ENCODE results near the gene GRIP1. TPM values are rescaled to one million over a fixed set of nuclear protein-coding genes. Genes with fewer than 3 reads are reported as not detected.

The GRIP1 gene
- total RNA-seq, 2 experiments from 2014 or later = 2.2 to 3.5 TPM

GRCh38 chr12:66603981-66604479 is 74.8 kb downstream of the GRIP1 start:
- ChIA-PET CTCF (no interaction called here), POLR2A (no interaction called here)

GRCh38 chr12:66603461-66603860 is 75.4 kb downstream of the GRIP1 start:
- CTCF ChIA-PET = no interaction called here
- POLR2A ChIA-PET = no interaction called here

GRCh38 chr12:66602483-66603143 is 76.3 kb downstream of the GRIP1 start:
- CTCF ChIA-PET = no interaction called here
- POLR2A ChIA-PET = no interaction called here

GRCh38 chr12:66600903-66601302 is 78.0 kb downstream of the GRIP1 start:
- CTCF ChIA-PET = no interaction called here

GRCh38 chr12:66599816-66600215 is 79.1 kb downstream of the GRIP1 start:
- ChIA-PET POLR2A (no interaction called here), CTCF (no interaction called here)

More at GRCh38 chr12:66600903-66601302, 78.0 kb downstream of the GRIP1 start:
- POLR2A ChIA-PET = no interaction called here

- CTCF ChIA-PET = no interaction called here
- POLR2A ChIA-PET = no interaction called here
These were observed 80.3 kb downstream of the GRIP1 start for GRCh38 chr12:66598608-66599007.

- POLR2A ChIA-PET = no interaction called here
- CTCF ChIA-PET = no interaction called here
These were observed 80.8 kb downstream of the GRIP1 start for GRCh38 chr12:66598079-66598478.

- CTCF ChIA-PET = no interaction called here
- POLR2A ChIA-PET = no interaction called here
These were observed 82.7 kb downstream of the GRIP1 start for GRCh38 chr12:66596199-66596598.

GRCh38 chr12:66594688-66595087 is 84.2 kb downstream of the GRIP1 start:
- CTCF ChIA-PET = no interaction called here
- POLR2A ChIA-PET = no interaction called here

- CTCF ChIA-PET = no interaction called here
These were observed 88.4 kb downstream of the GRIP1 start for GRCh38 chr12:66590275-66590985.

GRCh38 chr12:66589095-66589494 is 89.8 kb downstream of the GRIP1 start:
- CTCF ChIA-PET = no interaction called here
- POLR2A ChIA-PET = no interaction called here

More at GRCh38 chr12:66590275-66590985, 88.4 kb downstream of the GRIP1 start:
- POLR2A ChIA-PET = no interaction called here

- ChIA-PET CTCF (no interaction called here), POLR2A (no interaction called here)
These were observed 91.0 kb downstream of the GRIP1 start for GRCh38 chr12:66587912-66588311.

GRCh38 chr12:66584673-66585072 is 94.2 kb downstream of the GRIP1 start:
- ChIA-PET CTCF (no interaction called here), POLR2A (no interaction called here)

- POLR2A ChIA-PET = no interaction called here
- CTCF ChIA-PET = no interaction called here
These were observed 105.3 kb downstream of the GRIP1 start for GRCh38 chr12:66573605-66574004.

- ChIA-PET CTCF (no interaction called here), POLR2A (no interaction called here)
These were observed 106.0 kb downstream of the GRIP1 start for GRCh38 chr12:66572845-66573244.

GRCh38 chr12:66571361-66571915 is 107.4 kb downstream of the GRIP1 start:
- ChIA-PET POLR2A (no interaction called here), CTCF (no interaction called here)

GRCh38 chr12:66563220-66563619 is 115.7 kb downstream of the GRIP1 start:
- ChIA-PET POLR2A (no interaction called here), CTCF (no interaction called here)

GRCh38 chr12:66555113-66555512 is 123.8 kb downstream of the GRIP1 start:
- POLR2A ChIA-PET = no interaction called here
- CTCF ChIA-PET = no interaction called here

GRCh38 chr12:66552716-66553115 is 126.2 kb downstream of the GRIP1 start:
- ChIA-PET CTCF (no interaction called here), POLR2A (no interaction called here)

GRCh38 chr12:66550626-66551025 is 128.2 kb downstream of the GRIP1 start:
- POLR2A ChIA-PET = no interaction called here
- CTCF ChIA-PET = no interaction called here

- CTCF ChIA-PET = no interaction called here
These were observed 129.9 kb downstream of the GRIP1 start for GRCh38 chr12:66549050-66549389.

More at GRCh38 chr12:66549050-66549389, 129.9 kb downstream of the GRIP1 start:
- POLR2A ChIA-PET = no interaction called here

Measured in activated CD8-positive, alpha-beta memory T cell treated with anti-CD3 and anti-CD28 coated beads for 36 hours (primary cell).